Measurements from ENCODE around the gene HYAL4.
"Not testable (repeated sequence)": the region's sequence is repeated elsewhere in the genome, so short reads cannot be mapped to it uniquely, and the experiment has no call there.

Gene HYAL4

GRCh38 chr7:123844712-123845219 lies at the start of gene HYAL4:
Gene HYAL4 (plus strand): TSS chr7:123845169. CDS start chr7:123868274, 23,105 bp downstream.
- DNase-seq (ENCODE audit: low spot score), result no peak

- no peak for DNase-seq (ENCODE audit: low spot score)
These were observed 49.1 kb upstream of the HYAL4 start for GRCh38 chr7:123795917-123796316.

- no peak for DNase-seq (ENCODE audit: low spot score)
These were observed 48.4 kb upstream of the HYAL4 start for GRCh38 chr7:123796568-123796967.

GRCh38 chr7:123797673-123798531 lies 47.1 kb upstream of the HYAL4 start:
- DNase-seq (ENCODE audit: low spot score), result no peak

GRCh38 chr7:123798532-123799188 lies 46.3 kb upstream of the HYAL4 start:
- DNase-seq (ENCODE audit: low spot score), result no peak

- DNase-seq (ENCODE audit: low spot score), result no peak
These were observed 42.7 kb upstream of the HYAL4 start for GRCh38 chr7:123802249-123802648.

GRCh38 chr7:123805287-123805686 lies 39.7 kb upstream of the HYAL4 start:
- DNase-seq (ENCODE audit: low spot score), result no peak

GRCh38 chr7:123809471-123809870 lies 35.5 kb upstream of the HYAL4 start:
- DNase-seq (ENCODE audit: low spot score), result no peak

- DNase-seq (ENCODE audit: low spot score), result no peak
These were observed 33.9 kb upstream of the HYAL4 start for GRCh38 chr7:123811056-123811455.

- DNase-seq (ENCODE audit: low spot score), result no peak
These were observed 28.1 kb upstream of the HYAL4 start for GRCh38 chr7:123816916-123817315.

- DNase-seq (ENCODE audit: low spot score), result no peak
These were observed 26.0 kb upstream of the HYAL4 start for GRCh38 chr7:123819001-123819400.

- not testable (repeated sequence) for DNase-seq (ENCODE audit: low spot score)
These were observed 25.2 kb upstream of the HYAL4 start for GRCh38 chr7:123819795-123820194.

- no peak for DNase-seq (ENCODE audit: low spot score)
These were observed 24.1 kb upstream of the HYAL4 start for GRCh38 chr7:123820864-123821263.

- no peak for DNase-seq (ENCODE audit: low spot score)
These were observed 23.6 kb upstream of the HYAL4 start for GRCh38 chr7:123821320-123821719.

GRCh38 chr7:123823898-123824753 lies 20.8 kb upstream of the HYAL4 start:
- DNase-seq (ENCODE audit: low spot score), result no peak

- no peak for DNase-seq (ENCODE audit: low spot score)
These were observed 20.3 kb upstream of the HYAL4 start for GRCh38 chr7:123824754-123825067.

- DNase-seq (ENCODE audit: low spot score), result no peak
These were observed 16.2 kb upstream of the HYAL4 start for GRCh38 chr7:123828805-123829204.

- DNase-seq (ENCODE audit: low spot score), result no peak
These were observed 8.3 kb upstream of the HYAL4 start for GRCh38 chr7:123836656-123837055.

- DNase-seq (ENCODE audit: low spot score), result not testable (repeated sequence)
These were observed 5.9 kb upstream of the HYAL4 start for GRCh38 chr7:123839106-123839505.

GRCh38 chr7:123844142-123844541 lies 827 bp upstream of the HYAL4 start:
- DNase-seq (ENCODE audit: low spot score), result not testable (repeated sequence)

GRCh38 chr7:123845823-123846216 lies 851 bp downstream of the HYAL4 start:
- no peak for DNase-seq (ENCODE audit: low spot score)

- no peak for DNase-seq (ENCODE audit: low spot score)
These were observed 1.4 kb downstream of the HYAL4 start for GRCh38 chr7:123846217-123846891.

All from CD4-positive, alpha-beta T cell treated with Interleukin-6 at 100 ng/mL for 8 hours (primary cell).